HepG2 (cell line): ENCODE results near the gene SYNGR2. TPM values are rescaled to one million over a fixed set of nuclear protein-coding genes. Genes with fewer than 3 reads are reported as not detected.
A peak's percentile ranks its signal among the peaks of the same experiment; 100 is the strongest.

Experiments
- BRCA1 ChIP-seq: sonication (generic); formaldehyde crosslinking; IDR thresholded peaks from 2 replicates; pipeline ENCODE4 v1.4.0; 2020; ENCODE audit warnings: missing genetic modification reagents
- GLMP ChIP-seq: sonication (generic); formaldehyde crosslinking; IDR thresholded peaks from 2 replicates; pipeline ENCODE4 v1.9.0; 2021; ENCODE audit warnings: missing genetic modification reagents, mild to moderate bottlenecking, borderline replicate concordance
- HNRNPH1 ChIP-seq: fragments of 200-400 bp; formaldehyde crosslinking; optimal IDR thresholded peaks from 2 replicates; pipeline ENCODE3; 2017; ENCODE audit warnings: mild to moderate bottlenecking, low read depth, low read length
- SIX4 ChIP-seq: sonication (generic); formaldehyde crosslinking; IDR thresholded peaks from 2 replicates; pipeline ENCODE4 v1.4.0; 2020; ENCODE audit warnings: missing genetic modification reagents
- THYN1 ChIP-seq: sonication (generic); formaldehyde crosslinking; IDR thresholded peaks from 2 replicates; pipeline ENCODE4 v1.8.1; 2023; ENCODE audit warnings: low read depth, mild to moderate bottlenecking, moderate library complexity, missing genetic modification reagents, borderline replicate concordance
- ZBTB3 ChIP-seq: sonication (generic); formaldehyde crosslinking; IDR thresholded peaks from 2 replicates; pipeline ENCODE4 v1.4.0; 2020; ENCODE audit warnings: low read depth, mild to moderate bottlenecking, moderate library complexity, missing genetic modification reagents, borderline replicate concordance
- ZNF318 ChIP-seq: sonication (generic); formaldehyde crosslinking; IDR thresholded peaks from 2 replicates; pipeline ENCODE4 v1.4.0; 2020; ENCODE audit warnings: mild to moderate bottlenecking, missing genetic modification reagents
- polyA plus RNA-seq, 8 experiments: library from polyadenylated mRNA; depleted of rRNA in 3 of 8; stranded (reverse) in 7 of 8; unstranded in 1 of 8; fragments of >200 nt; fragmentation: Illumina TruSeq in 4 of 8; extraction: Trizol in 4 of 8; gene quantifications; 2 replicates each; pipeline versions ENCODE4 v1.2.1 to v1.2.3, GENCODE V29; 2011 to 2016; ENCODE audit warnings: low read depth in 4 of 8, missing spikeins in 1 of 8, mixed read lengths in 1 of 8; ENCODE audit not compliant: insufficient read depth in 1 of 8
- total RNA-seq, 5 experiments: library from RNA; depleted of rRNA; stranded (reverse); fragments of >200 nt; fragmentation: Illumina TruSeq; extraction: Trizol; gene quantifications; 2 replicates each; pipeline ENCODE4 v1.2.3, GENCODE V29; 2016; ENCODE audit warnings: low read depth in 1 of 5
- TF ChIP-seq, protein P1 (sequence below): IDR thresholded peaks from 2 replicates; pipeline ENCODE4 v1.6.1; 2016; ENCODE audit warnings: missing compliant biosample characterization, missing genetic modification reagents, borderline replicate concordance
- TF ChIP-seq, protein P2 (sequence below): sonication (generic); formaldehyde crosslinking; IDR thresholded peaks from 2 replicates; pipeline ENCODE4 v1.4.0; 2020; ENCODE audit warnings: missing genetic modification reagents, mild to moderate bottlenecking, borderline replicate concordance

SYNGR2 gene
- total and polyA plus RNA-seq, 2 of the 13 experiments (the other 11 are each of a cell fraction or from before 2014, with no cell fraction given): 46.7 to 170 TPM

DNA sequence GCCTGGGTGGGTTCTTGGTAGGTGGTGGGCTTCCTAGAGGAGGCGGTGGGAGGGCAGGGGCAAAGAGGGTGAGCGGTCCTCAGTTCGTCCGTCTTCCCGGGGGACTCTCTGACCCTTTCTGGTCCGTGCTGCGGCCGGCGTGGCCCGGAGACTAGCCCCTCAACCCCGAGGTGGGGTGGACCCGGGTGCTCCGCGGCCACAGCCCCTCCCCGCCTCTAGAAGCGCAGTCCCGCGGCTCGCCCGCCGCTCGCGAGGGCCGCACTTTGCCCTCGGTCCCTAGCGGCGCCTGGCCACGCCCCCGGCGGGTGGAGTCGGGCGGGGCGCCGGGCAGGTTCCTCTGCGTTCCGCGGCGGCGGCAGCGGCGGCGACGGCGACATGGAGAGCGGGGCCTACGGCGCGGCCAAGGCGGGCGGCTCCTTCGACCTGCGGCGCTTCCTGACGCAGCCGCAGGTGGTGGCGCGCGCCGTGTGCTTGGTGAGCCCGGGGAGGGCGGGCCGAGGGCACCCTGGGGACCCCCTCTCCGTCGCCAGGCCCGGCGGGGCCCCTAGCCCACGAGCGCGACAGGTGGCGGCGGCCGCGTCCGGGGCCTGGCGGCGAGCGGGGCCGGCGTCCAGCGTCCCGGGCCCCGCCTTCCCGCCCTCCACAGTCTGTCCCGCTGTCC is at the start of gene SYNGR2 (continued):
- TF ChIP-seq, protein P1, sequence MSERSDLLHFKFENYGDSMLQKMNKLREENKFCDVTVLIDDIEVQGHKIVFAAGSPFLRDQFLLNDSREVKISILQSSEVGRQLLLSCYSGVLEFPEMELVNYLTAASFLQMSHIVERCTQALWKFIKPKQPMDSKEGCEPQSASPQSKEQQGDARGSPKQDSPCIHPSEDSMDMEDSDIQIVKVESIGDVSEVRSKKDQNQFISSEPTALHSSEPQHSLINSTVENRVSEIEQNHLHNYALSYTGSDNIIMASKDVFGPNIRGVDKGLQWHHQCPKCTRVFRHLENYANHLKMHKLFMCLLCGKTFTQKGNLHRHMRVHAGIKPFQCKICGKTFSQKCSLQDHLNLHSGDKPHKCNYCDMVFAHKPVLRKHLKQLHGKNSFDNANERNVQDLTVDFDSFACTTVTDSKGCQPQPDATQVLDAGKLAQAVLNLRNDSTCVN: peak; percentile 79
- no peak for TF ChIP-seq THYN1 (CRISPR knock-in tag)
- no peak for TF ChIP-seq HNRNPH1
- TF ChIP-seq ZNF318: no peak
- TF ChIP-seq, protein P2, sequence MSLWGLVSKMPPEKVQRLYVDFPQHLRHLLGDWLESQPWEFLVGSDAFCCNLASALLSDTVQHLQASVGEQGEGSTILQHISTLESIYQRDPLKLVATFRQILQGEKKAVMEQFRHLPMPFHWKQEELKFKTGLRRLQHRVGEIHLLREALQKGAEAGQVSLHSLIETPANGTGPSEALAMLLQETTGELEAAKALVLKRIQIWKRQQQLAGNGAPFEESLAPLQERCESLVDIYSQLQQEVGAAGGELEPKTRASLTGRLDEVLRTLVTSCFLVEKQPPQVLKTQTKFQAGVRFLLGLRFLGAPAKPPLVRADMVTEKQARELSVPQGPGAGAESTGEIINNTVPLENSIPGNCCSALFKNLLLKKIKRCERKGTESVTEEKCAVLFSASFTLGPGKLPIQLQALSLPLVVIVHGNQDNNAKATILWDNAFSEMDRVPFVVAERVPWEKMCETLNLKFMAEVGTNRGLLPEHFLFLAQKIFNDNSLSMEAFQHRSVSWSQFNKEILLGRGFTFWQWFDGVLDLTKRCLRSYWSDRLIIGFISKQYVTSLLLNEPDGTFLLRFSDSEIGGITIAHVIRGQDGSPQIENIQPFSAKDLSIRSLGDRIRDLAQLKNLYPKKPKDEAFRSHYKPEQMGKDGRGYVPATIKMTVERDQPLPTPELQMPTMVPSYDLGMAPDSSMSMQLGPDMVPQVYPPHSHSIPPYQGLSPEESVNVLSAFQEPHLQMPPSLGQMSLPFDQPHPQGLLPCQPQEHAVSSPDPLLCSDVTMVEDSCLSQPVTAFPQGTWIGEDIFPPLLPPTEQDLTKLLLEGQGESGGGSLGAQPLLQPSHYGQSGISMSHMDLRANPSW (CRISPR knock-in tag): no peak
- no peak; the same call in 1 of the 2 replicates for TF ChIP-seq BRCA1 (CRISPR knock-in tag)
- TF ChIP-seq SIX4: no peak
- no peak for TF ChIP-seq GLMP (CRISPR knock-in tag)
- TF ChIP-seq ZBTB3 (CRISPR knock-in tag): no peak
